VCaP (cell line): ENCODE measurements around the gene IPO11.

ENCODE experiments used
- H3K27ac ChIP-seq: fragments of 450-650 bp; 2 replicates; pipeline ENCODE4 v1.5.1; 2017
- TF ChIP-seq, protein P1 (sequence below): fragments of 450-650 bp; conservative IDR thresholded peaks from 2 replicates; pipeline ENCODE4 v1.5.1; 2017; ENCODE audit warnings: mild to moderate bottlenecking, moderate library complexity

IPO11 gene

DNA sequence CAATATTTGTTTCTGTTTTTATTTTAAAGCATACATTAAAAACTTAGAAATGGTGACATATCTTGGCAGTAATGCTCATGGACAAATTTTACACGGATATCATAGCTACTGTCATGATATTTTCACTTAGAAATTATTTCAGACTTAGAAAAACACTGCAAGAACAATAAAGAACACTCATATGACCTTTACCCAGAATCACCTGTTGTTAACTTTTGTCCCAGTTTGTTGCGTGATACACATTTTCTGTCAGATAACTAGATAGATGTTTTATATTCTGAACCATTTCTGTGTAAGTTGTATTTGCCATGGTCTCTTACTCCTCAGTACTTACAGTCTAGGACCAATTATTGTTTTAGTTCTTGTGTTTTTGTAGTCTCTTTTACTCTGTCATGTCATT, 162.5 kb downstream of the IPO11 start:
- 0 out of 2 replicates have a peak overlapping the region, but pooled peaks have one; percentile 40 for H3K27ac ChIP-seq
- TF ChIP-seq, protein P1, sequence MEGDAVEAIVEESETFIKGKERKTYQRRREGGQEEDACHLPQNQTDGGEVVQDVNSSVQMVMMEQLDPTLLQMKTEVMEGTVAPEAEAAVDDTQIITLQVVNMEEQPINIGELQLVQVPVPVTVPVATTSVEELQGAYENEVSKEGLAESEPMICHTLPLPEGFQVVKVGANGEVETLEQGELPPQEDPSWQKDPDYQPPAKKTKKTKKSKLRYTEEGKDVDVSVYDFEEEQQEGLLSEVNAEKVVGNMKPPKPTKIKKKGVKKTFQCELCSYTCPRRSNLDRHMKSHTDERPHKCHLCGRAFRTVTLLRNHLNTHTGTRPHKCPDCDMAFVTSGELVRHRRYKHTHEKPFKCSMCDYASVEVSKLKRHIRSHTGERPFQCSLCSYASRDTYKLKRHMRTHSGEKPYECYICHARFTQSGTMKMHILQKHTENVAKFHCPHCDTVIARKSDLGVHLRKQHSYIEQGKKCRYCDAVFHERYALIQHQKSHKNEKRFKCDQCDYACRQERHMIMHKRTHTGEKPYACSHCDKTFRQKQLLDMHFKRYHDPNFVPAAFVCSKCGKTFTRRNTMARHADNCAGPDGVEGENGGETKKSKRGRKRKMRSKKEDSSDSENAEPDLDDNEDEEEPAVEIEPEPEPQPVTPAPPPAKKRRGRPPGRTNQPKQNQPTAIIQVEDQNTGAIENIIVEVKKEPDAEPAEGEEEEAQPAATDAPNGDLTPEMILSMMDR, result no peak

- H3K27ac ChIP-seq, result peak overlapping the region; percentile 40; the same call in 1 of the 2 replicates
- TF ChIP-seq, protein P1, result no peak
Observed at GRCh38 chr5:62575489-62575888, 162.9 kb downstream of the IPO11 start.

DNA sequence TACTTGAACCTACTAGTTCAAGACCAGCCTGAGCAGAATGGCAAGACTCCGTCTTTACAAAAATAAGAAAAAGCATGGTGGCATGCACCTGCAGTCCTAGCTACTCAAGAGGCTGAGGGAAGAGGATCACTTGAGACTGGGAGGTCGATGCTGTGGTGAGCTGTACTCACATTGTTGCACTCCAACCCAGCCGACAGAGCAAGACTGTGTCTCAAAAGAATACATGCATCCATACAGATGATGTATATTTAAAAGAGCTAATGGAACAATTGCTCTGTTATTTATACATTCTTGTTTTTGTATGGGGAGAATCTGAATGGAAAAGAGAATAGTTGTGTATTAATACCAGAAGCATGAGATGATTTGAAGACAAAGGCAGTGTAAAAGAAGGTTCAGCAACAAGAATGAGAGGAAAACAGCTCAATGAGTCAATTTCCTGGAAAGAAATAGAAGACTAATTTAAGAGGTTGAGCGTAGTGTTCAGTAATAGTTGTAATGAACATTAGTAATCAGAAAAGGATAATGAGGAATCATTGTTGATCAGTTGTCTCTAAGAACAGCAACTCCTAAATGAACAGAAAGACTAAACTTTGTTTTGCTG, 164.1 kb downstream of the IPO11 start:
- H3K27ac ChIP-seq, result peak overlapping the region; percentile 40
- TF ChIP-seq, protein P1, result no peak

- H3K27ac ChIP-seq, result no peak overlapping the region
Observed at GRCh38 chr5:62577488-62577887, 164.9 kb downstream of the IPO11 start.

DNA sequence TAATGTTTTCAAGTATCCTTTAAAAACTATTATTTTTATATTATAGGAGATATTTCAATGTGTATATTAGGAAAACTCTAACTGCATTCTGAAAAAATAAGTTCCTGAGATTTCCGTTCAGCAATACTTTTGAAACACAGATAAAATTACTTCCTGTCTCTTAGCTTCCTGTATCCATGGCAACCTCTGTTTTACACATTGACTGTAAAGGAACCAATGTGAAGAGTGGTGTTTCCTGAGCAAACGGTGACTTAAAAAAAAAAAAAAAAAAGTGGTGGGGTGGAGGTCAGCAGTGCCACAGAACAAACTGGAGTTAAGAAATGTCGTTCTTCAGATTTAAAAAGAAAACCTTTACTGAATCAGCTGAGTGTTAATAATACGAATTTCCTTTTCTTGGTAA, 166.0 kb downstream of the IPO11 start, which contains the start of gene LRRC70:
TSS of gene LRRC70 (plus strand) at position 280 of the 400 bp plus-strand sequence. CDS start 620 bp downstream, outside the sequence.
- H3K27ac ChIP-seq, result no peak within 1 kb of the TSS
- TF ChIP-seq, protein P1, result no peak

More at GRCh38 chr5:62577488-62577887, 164.9 kb downstream of the IPO11 start:
- TF ChIP-seq, protein P1, result no peak

DNA sequence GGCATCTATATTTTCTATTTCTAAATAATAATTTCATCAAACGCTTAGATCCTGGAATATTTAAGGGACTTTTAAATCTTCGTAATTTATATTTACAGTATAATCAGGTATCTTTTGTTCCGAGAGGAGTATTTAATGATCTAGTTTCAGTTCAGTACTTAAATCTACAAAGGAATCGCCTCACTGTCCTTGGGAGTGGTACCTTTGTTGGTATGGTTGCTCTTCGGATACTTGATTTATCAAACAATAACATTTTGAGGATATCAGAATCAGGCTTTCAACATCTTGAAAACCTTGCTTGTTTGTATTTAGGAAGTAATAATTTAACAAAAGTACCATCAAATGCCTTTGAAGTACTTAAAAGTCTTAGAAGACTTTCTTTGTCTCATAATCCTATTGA, 167.2 kb downstream of the IPO11 start:
- H3K27ac ChIP-seq, result no peak overlapping the region
- TF ChIP-seq, protein P1, result no peak

DNA sequence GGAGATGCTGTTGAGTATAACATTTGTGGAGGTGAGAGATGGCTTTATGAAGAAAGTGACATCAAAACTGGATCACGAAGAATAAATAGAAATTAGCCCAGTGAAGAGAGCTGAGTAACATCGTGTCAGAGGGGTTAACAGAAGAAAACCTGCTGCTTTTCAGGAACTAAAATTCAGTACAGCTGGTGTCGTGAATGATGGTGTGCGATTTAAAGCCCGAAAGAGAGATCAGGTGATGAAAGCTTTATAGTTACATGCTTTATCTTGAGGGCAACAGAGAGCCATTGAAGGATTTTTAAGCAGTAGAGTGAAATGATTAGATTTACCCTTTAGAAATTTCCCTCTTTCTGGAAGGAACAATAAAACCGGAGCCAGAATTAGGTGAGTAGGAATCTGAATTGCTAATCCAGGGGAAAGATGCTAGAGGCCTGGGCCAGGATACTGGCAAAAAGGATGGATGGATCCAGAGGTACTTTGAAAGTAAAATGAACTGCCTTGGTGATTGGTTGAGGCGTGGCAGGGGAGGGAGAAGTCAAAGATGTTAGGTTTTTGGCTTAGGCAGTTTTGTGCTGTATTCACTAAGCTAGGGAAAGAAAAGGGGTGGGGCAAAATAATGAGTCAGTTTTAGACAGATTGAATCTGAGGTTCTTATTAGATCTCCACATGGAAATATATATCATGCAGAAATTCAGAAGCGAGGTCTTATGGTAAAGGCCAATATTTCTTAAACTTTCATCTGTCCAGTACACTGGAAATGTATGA, 169.5 kb downstream of the IPO11 start:
- TF ChIP-seq, protein P1, result no peak
- no peak overlapping the region for H3K27ac ChIP-seq
